Thymus (tissue), 11 donors: Measurements from ENCODE around the gene ETFB. TPM values are rescaled to one million over a fixed set of nuclear protein-coding genes. Genes with fewer than 3 reads are reported as not detected.

ENCODE experiments used
- DNase-seq, 9 donors: peaks; one replicate each; pipeline ENCODE4 v3.0.0-alpha.2; 2013; ENCODE audit warnings: low spot score in 9 of 9, low read depth in 6 of 9, missing footprints in 1 of 9
- H3K27ac ChIP-seq, 2 donors: one replicate each; pipeline ENCODE4 v1.5.1; 2013; ENCODE audit warnings: control low read depth in 1 of 2, low read depth in 1 of 2, low read length in 1 of 2, mild to moderate bottlenecking in 1 of 2, moderate library complexity in 1 of 2
- H3K27me3 ChIP-seq, 2 donors: one replicate each; pipeline ENCODE4 v1.5.1; 2013; ENCODE audit warnings: low read length in 1 of 2; ENCODE audit not compliant: control insufficient read depth in 2 of 2, insufficient read depth in 1 of 2
- H3K36me3 ChIP-seq, 2 donors: one replicate each; pipeline ENCODE4 v1.5.1; 2013; ENCODE audit warnings: low read length in 1 of 2, mild to moderate bottlenecking in 1 of 2, moderate library complexity in 1 of 2; ENCODE audit not compliant: control insufficient read depth in 2 of 2, insufficient read depth in 2 of 2
- H3K4me1 ChIP-seq, 2 donors: one replicate each; pipeline ENCODE4 v1.5.1; 2013; ENCODE audit warnings: low read length in 2 of 2; ENCODE audit not compliant: control insufficient read depth in 2 of 2, insufficient read depth in 2 of 2
- H3K4me3 ChIP-seq, 2 donors: one replicate each; pipeline ENCODE4 v1.5.1; 2013; ENCODE audit warnings: low read length in 2 of 2, control low read depth in 1 of 2, mild to moderate bottlenecking in 1 of 2
- H3K9me3 ChIP-seq, 2 donors: one replicate each; pipeline ENCODE4 v1.5.1; 2013; ENCODE audit warnings: low read length in 1 of 2, mild to moderate bottlenecking in 1 of 2; ENCODE audit not compliant: control insufficient read depth in 2 of 2, insufficient read depth in 1 of 2
- WGBS: extraction: QIAGEN DNeasy Blood & Tissue Kit; methylation state at CpG from one replicate; pipeline ENCODE4 v1.1.7; 2013; 5-methylcytosine and 5-hydroxymethylcytosine counted together
- polyA plus RNA-seq: library from polyadenylated mRNA; stranded (reverse); fragments of 200-250 nt; gene quantifications from one replicate; pipeline ENCODE4 v1.2.3, GENCODE V29; 2013
- total RNA-seq: library from RNA; stranded (reverse); fragments of 120-200 nt; gene quantifications from one replicate; pipeline ENCODE4 v1.2.4, GENCODE V29; 2013
- donor health status: healthy.

The ETFB gene
- total and polyA plus RNA-seq, 2 donors: 89.2 to 121 TPM

DNA sequence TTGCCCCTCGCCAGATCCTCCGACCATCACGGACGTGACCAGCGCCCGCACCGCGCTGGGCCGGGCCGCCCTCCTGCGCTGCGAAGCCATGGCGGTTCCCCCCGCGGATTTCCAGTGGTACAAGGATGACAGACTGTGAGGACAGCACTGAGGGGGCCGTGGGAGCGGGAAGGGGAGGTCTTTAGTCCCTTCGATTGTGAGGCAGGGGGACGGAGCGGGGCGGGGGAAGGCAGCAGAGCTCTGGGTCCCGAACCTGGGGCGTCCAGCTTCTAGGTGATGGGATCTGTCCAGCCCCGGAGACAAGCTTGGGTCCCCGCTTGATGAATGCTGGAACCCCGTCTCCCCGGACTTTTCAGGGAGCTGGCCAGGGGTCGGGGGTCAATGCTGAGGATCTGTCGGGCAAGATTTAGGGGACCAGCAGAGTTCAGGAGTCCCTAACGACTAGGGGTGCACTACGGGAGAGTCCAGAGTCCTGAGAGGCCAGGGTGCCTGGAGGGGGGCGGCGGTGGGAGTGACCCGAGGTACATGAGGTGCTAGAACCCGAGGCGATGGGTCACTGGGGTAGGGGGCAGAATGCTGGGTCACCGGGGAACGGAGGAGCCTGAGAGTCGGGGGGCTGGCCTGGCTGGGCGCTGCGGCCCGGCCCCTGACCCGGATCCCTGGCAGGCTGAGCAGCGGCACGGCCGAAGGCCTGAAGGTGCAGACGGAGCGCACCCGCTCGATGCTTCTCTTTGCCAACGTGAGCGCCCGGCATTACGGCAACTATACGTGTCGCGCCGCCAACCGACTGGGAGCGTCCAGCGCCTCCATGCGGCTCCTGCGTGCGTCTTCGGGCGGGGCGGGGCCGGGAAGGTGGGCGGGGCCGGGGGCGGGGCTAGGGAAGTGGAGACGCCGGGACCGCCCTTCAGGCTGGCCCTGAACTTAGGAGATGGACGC is 38.9 kb downstream of the ETFB start:
- peaks cover 31 to 52% of the 10 kb centered on the region in 2 donors for H3K27me3 ChIP-seq
- peaks cover 0 to 4% of the 10 kb centered on the region in 2 donors for H3K4me1 ChIP-seq
- peaks cover 0 to 2% of the 10 kb centered on the region in 2 donors for H3K9me3 ChIP-seq
- H3K27ac ChIP-seq: no peak overlapping the region
- H3K36me3 ChIP-seq: no peaks in the 10 kb centered on the region
- 6% methylated on average over 75 of the region's 75 CpGs for WGBS
- peak overlapping the region in 1 of 2 donors; percentile 20 for H3K4me3 ChIP-seq
- DNase-seq: peak in 5 of 9 donors; percentile 11 to 56 (median 28)

DNA sequence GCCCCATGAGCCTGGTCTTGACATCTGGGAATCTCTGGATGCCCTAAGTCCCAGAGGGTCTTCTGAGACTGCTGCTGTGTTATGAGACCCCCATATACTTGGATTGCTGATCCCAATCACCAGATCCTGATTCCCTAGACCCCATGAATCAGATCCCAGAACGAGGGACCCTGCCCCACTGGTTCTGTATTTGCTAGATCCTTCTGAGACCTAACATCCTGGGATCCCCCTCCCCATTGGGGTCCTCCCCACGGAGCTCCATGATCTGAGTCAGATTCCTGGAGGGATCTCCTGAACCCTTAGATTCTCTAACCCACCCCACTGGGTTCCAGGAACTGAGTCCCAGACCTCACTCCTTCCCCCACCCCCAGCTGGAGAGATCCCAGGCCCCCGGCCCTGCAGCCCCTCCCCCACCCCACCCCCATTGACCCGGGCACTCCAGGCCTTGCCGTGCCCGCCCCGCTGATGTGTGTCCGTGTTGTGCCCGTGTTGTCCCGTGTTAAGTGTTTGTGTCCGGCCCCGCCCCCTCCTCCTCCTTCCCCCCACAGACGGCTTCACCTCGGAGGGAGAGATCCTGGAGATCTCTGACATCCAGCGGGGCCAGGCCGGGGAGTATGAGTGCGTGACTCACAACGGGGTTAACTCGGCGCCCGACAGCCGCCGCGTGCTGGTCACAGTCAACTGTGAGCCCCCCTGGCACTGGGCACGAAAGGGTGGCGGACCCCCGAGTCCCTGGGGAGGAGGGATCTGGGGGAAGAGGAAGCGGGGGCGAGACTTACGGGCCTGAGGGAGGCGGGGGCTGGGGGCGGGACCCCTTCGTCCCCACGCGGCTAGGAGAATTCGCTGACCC is 39.7 kb downstream of the ETFB start:
- Histone ChIP-seq H3K27me3 (peaks cover 31 to 52% of the 10 kb centered on the region in 2 donors), H3K9me3 (peaks cover 0 to 2% of the 10 kb centered on the region in 2 donors), H3K36me3 (no peaks in the 10 kb centered on the region), H3K4me1 (peaks cover 0 to 4% of the 10 kb centered on the region in 2 donors), H3K27ac (no peak overlapping the region), H3K4me3 (no peak overlapping the region)
- DNase-seq: no peak
- 24% methylated on average over 36 of the region's 36 CpGs for WGBS

DNA sequence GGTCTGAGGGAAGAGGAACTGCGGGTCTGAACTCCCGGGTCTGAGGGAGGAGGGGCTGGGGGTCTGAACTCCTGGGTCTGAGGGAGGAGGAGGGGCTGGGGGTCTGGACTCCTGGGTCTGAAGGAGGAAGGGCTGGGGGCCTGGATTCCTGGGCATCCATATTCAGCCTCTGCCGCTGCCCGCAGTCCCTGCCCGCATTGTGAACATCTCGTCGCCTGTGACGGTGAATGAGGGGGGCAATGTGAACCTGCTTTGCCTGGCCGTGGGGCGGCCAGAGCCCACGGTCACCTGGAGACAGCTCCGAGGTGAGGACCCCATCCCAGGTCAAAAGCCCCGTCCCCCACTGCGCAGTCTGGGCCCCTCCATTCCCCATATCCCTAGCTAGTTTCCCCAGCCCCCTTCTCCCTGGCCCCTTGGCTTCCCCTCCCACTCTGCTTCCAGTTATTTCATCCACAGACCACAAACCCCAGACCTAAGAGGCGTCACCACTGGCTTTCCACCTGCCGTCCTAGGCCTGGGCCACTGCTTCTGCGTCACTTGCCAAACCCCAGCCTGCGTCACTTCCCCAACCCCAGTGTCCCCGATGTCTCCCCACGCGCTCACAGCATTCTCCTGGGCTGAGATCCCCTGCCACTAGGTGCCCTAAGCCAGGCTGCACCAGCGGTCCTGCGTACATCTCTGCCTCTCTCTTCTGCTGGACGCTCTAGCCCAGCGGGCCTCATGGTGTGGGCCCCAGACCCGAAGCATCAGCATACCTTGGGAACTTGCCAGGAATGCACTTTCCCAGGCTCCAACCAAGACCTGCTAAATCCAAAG is 40.8 kb downstream of the ETFB start:
- peaks cover 31 to 52% of the 10 kb centered on the region in 2 donors for H3K27me3 ChIP-seq
- H3K4me3 ChIP-seq: no peak overlapping the region
- H3K27ac ChIP-seq: no peak overlapping the region
- H3K9me3 ChIP-seq: no peaks in the 10 kb centered on the region
- DNase-seq: no peak
- peaks cover 0 to 4% of the 10 kb centered on the region in 2 donors for H3K4me1 ChIP-seq
- 70% methylated on average over 26 of the region's 26 CpGs for WGBS
- no peaks in the 10 kb centered on the region for H3K36me3 ChIP-seq

DNA sequence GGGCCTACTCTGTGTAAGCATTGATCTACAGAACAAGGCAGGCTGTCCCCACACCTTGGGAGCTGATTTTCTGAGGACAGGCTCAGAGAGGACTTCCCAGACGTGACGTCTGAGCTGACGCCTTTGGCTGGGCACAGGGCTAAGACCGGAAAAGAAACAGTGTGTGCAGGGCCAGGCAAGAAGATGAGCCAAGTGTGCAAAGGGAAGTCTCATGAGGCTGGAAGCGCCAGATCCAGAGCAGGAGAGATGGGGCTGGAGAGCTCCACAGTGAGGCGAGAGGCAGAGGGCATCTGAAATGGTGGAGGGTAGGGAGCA is 42.1 kb downstream of the ETFB start:
- WGBS: 87% methylated on average over 6 of the region's 6 CpGs
- Histone ChIP-seq H3K4me3 (no peak overlapping the region), H3K27me3 (peaks cover 31 to 50% of the 10 kb centered on the region in 2 donors), H3K27ac (no peak overlapping the region), H3K4me1 (peaks cover 0 to 4% of the 10 kb centered on the region in 2 donors), H3K36me3 (no peaks in the 10 kb centered on the region), H3K9me3 (no peaks in the 10 kb centered on the region)
- DNase-seq: no peak

DNA sequence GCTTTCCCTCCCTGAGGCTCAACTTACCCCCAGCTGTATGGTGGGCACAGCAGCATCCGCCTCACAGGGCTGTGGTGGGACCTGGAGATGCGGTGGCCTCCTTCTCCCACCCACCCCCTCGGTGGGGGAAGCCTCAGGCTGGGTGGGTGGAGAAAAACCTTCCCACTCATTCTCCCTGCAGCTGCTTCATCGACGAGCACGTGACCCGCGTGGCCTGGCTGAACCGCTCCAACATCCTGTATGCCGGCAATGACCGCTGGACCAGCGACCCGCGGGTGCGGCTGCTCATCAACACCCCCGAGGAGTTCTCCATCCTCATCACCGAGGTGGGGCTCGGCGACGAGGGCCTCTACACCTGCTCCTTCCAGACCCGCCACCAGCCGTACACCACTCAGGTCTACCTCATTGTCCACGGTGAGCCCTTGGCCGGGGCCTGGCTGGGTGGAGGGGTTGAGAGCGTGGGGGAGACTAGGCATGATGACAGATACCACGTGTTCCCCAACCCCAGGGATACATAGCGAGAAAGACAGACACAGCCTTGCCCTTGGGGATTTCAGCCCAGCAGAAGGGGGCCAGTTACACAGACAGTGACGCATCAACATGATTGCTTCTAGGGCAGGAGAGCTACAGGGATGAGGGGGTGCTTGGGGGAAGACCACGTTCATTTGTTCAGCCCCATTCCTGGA is 42.6 kb downstream of the ETFB start:
- Histone ChIP-seq H3K4me3 (no peak overlapping the region), H3K27me3 (peaks cover 30 to 48% of the 10 kb centered on the region in 2 donors), H3K36me3 (no peaks in the 10 kb centered on the region), H3K27ac (no peak overlapping the region), H3K9me3 (no peaks in the 10 kb centered on the region), H3K4me1 (peaks cover 0 to 4% of the 10 kb centered on the region in 2 donors)
- WGBS: 82% methylated on average over 29 of the region's 29 CpGs
- no peak for DNase-seq

DNA sequence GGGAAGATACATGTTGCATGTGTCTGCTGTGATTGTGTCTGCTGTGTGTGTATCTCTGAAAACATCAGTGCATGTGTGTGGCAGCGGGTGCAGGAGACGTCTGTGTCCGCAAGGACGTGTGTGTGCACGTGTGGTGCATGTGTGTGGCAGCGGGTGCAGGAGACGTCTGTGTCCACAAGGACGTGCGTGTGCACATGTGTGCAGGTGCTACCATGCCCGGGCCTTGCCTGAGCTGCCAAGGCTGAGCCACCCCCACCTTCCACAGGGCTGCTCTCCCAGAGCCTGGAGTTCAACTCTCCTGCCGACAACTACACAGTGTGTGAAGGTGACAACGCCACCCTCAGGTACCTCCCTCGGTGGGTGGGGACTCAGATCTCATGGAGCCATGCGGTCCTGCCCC is 44.4 kb downstream of the ETFB start:
- no peaks in the 10 kb centered on the region for H3K9me3 ChIP-seq
- DNase-seq: no peak
- peaks cover 13 to 29% of the 10 kb centered on the region in 2 donors for H3K27me3 ChIP-seq
- no peak overlapping the region for H3K4me3 ChIP-seq
- H3K27ac ChIP-seq: no peak overlapping the region
- 90% methylated on average over 14 of the region's 14 CpGs for WGBS
- no peaks in the 10 kb centered on the region for H3K36me3 ChIP-seq
- H3K4me1 ChIP-seq: no peaks in the 10 kb centered on the region

DNA sequence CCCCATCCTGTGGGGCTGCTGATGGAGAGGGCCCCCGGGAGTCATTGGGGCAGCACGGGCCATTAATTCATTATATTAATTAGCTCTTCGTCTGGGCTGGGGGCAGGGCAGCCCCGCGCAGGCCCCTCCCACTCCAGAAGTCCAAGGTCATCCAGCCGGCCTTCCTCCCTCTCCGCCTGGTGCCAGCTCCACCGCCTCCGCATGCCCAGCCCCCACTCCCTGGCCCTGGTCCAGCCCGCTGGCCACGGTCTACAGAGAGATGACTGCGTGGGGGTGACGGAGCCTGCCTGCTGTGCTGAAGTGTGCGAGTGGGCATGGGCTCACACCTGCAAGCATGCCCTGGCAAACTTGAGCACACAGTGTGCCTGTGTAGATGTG is 45.9 kb downstream of the ETFB start:
- Histone ChIP-seq H3K27me3 (peaks cover 3 to 14% of the 10 kb centered on the region in 2 donors), H3K27ac (no peak overlapping the region), H3K4me1 (no peaks in the 10 kb centered on the region), H3K4me3 (no peak overlapping the region), H3K9me3 (no peaks in the 10 kb centered on the region), H3K36me3 (no peaks in the 10 kb centered on the region)
- no peak for DNase-seq
- WGBS: 76% methylated on average over 14 of the region's 14 CpGs

DNA sequence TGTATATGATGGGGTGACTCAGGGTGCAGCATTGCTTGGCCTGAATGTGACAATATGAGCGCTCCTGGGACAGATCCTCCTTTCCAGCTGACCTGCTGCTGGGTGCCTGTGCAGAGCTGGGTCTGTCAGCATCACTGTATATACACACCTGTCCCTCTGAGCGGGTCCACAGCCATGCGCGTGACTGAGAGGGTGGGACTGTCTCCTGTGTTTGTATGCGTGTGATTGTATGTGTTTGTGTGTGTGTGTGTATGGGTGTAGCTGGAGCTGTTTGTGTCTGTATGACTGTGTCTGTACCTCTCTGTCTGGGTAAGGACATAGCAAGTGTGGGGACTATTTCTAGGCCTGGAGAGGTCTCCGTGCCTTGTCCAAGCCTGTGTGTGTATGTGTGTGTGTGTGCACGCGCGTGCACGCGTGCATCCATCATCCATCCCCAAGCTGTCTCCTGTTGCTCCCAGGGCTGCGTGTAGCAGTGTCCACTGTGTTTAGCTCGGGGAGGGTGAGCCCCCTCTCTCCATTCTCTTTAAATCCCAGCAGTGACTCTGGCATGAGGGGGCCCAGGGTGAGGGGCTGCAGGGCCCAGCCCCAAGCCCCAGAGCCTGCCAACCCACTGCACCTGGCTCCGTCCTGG is 46.4 kb downstream of the ETFB start:
- no peak overlapping the region for H3K27ac ChIP-seq
- peaks cover 0 to 10% of the 10 kb centered on the region in 2 donors for H3K27me3 ChIP-seq
- no peaks in the 10 kb centered on the region for H3K36me3 ChIP-seq
- WGBS: 94% methylated on average over 14 of the region's 14 CpGs
- no peaks in the 10 kb centered on the region for H3K4me1 ChIP-seq
- no peak for DNase-seq
- no peaks in the 10 kb centered on the region for H3K9me3 ChIP-seq
- H3K4me3 ChIP-seq: no peak overlapping the region
